GM21717 (cell line): ENCODE results near the gene CDH11.

Experiments used
- ATAC-seq: cut with Tn5 transposase; IDR thresholded peaks from one replicate; pipeline ENCODE4 v1.9.1; 2021; ENCODE audit warnings: mild to moderate bottlenecking, moderate library complexity; ENCODE audit not compliant: unreplicated experiment

Gene CDH11

GRCh38 chr16:65117811-65118448, 3.9 kb downstream of the CDH11 start:
- peak; percentile 94 for ATAC-seq

- ATAC-seq: no peak
These were observed 4.9 kb downstream of the CDH11 start for GRCh38 chr16:65116818-65117430.

GRCh38 chr16:65116216-65116615, 5.6 kb downstream of the CDH11 start:
- ATAC-seq: no peak

- ATAC-seq: no peak
These were observed 7.3 kb downstream of the CDH11 start for GRCh38 chr16:65114527-65114926.

GRCh38 chr16:65113441-65113840, 8.4 kb downstream of the CDH11 start:
- ATAC-seq: no peak

GRCh38 chr16:65111306-65111705, 10.6 kb downstream of the CDH11 start:
- no peak for ATAC-seq

GRCh38 chr16:65106757-65107156, 15.1 kb downstream of the CDH11 start:
- ATAC-seq: no peak

- no peak for ATAC-seq
These were observed 16.7 kb downstream of the CDH11 start for GRCh38 chr16:65105171-65105570.

GRCh38 chr16:65104471-65104870, 17.4 kb downstream of the CDH11 start:
- no peak for ATAC-seq

- ATAC-seq: no peak
These were observed 19.5 kb downstream of the CDH11 start for GRCh38 chr16:65102326-65102725.

GRCh38 chr16:65101009-65101408, 20.9 kb downstream of the CDH11 start:
- ATAC-seq: no peak

GRCh38 chr16:65099607-65100006, 22.3 kb downstream of the CDH11 start:
- ATAC-seq: no peak

GRCh38 chr16:65098916-65099315, 22.9 kb downstream of the CDH11 start:
- no peak for ATAC-seq

- no peak for ATAC-seq
These were observed 24.6 kb downstream of the CDH11 start for GRCh38 chr16:65097296-65097695.

- ATAC-seq: no peak
These were observed 26.0 kb downstream of the CDH11 start for GRCh38 chr16:65095906-65096305.

GRCh38 chr16:65095090-65095728, 26.7 kb downstream of the CDH11 start:
- no peak for ATAC-seq

- no peak for ATAC-seq
These were observed 27.9 kb downstream of the CDH11 start for GRCh38 chr16:65094009-65094408.

GRCh38 chr16:65083164-65083857, 38.6 kb downstream of the CDH11 start:
- ATAC-seq: no peak

GRCh38 chr16:65079549-65079948, 42.3 kb downstream of the CDH11 start:
- ATAC-seq: no peak

- ATAC-seq: no peak
These were observed 44.7 kb downstream of the CDH11 start for GRCh38 chr16:65077181-65077580.

- no peak for ATAC-seq
These were observed 46.0 kb downstream of the CDH11 start for GRCh38 chr16:65075877-65076276.
